ENCODE results near the gene ZNF547.
"Not testable (repeated sequence)": the region's sequence is repeated elsewhere in the genome, so short reads cannot be mapped to it uniquely, and the experiment has no call there.

The ZNF547 gene

DNA sequence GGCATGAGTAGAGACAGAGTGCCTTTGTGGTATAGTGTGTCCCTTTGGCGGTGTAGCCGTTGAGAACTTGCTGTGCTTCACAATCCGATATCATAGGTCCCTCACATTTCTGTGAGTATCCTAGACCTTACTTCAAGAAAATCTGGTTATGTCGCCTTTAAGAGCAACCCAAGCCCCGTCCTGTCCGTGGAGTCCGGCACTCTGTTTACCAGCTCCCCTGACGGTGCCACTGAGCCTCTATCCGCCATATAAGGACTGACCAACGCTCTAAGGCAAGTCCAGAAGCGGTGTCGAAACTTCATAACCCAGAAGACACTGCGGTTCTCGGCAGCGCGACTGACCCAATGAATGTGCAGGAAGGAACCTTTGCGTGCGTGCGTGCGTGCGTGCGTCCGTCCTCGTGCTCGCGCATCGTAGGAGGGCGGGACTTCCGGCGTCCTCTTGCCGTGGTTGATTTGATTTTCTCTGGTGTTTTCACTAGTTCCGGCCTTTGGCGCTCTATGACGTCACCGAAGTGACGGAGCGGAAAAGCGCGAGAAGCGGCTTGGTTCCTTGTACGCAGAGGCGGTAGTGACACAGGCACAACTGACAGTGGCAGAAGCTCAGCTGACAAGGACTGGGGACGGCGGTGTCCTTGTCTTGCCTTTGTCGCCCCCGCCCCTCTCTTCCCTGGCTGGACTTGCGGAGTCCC lies at the start of gene ZNF547, which contains the start of gene TRAPPC2B:
Gene ZNF547, plus strand, starts transcription at position 555 of the 691 bp plus-strand sequence. CDS start 5,005 bp downstream, outside the sequence.
Gene TRAPPC2B, plus strand, starts transcription at position 555 of the 691 bp plus-strand sequence. CDS start 1,283 bp downstream, outside the sequence.
- DNase-seq: peak; percentile 99

- no peak for DNase-seq
Observed at GRCh38 chr19:57314146-57314545, 49.2 kb upstream of the ZNF547 start.

DNA sequence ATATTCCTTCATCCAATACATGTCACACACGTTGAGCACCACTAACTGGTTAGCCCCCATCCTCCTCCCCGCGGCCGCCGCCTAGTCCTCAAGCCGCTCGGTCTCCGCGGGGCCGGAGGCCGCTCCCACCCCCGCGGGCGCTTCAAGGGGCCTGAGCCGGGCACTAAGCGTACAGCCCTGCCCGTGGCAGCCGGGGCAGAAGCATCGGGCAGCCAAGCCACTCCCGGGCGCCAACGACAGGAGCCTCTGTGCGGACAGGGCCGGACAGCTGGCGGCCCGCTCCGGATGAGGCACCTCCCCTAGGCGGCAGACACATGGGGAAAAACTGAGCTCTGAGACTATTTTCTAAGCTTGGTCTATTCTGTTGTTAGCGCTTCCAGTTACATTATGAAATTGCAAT lies 45.8 kb upstream of the ZNF547 start:
- DNase-seq: no peak

DNA sequence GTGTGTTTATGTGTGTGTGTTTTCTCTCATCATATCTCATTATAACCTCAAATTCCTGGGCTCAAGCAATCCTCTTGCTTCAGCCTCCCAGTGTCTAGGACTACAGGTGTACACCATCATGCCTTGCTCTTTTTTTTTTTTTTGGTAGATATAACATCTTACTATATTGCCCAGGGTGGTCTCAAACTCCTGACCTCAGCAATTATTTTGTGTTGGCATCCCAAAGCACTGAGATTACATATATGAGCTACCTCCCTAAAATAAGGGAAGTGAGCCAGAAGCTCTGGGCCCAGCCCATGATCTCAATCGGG lies 43.5 kb upstream of the ZNF547 start:
- DNase-seq: no peak

- DNase-seq: peak; percentile 94
Observed at GRCh38 chr19:57320180-57321084, 42.9 kb upstream of the ZNF547 start, which contains the start of gene ZNF543. Gene ZNF543, plus strand, starts transcription at chr19:57320472. Its CDS starts 382 bp downstream, at chr19:57320854.

- no peak for DNase-seq
Observed at GRCh38 chr19:57321116-57321515, 42.2 kb upstream of the ZNF547 start.

DNA sequence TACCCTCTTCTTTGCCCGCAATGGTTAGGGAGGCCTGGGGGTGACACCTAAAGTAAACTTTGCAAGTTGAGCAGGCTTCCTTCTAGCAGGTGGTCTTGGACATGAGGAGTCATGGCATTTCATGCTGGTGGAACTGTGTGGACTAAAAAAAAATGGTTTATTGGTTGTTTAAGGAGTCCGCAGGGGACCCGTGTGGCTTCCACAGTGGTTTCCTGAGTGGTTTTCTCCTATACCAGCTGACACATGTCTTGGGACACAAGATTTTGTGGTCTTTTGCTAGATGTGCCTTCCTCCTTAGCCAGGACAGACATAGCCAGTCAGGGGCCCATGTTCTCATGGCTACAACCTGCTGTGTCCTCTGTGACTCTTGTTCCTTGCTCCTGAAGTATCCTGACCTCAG lies 41.6 kb upstream of the ZNF547 start:
- DNase-seq: no peak

DNA sequence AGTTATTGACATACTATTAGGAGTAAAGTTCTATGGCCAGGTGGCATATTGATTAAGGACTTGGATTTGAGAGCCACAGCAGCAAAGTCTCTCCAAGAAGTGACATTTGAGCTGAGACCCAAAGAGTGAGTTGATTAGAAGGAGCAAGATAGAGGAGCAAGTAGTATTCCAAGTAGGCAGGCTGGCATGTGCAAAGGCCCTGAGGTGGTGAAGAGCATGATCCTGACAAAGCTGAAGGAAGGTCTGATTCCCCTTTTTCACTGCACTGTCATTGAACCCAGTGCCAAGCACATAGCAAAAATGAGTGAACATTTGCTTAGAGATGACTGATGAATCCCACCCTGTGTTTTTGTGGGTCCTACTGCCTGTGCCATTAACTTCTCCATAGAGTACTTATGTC lies 38.4 kb upstream of the ZNF547 start:
- no peak for DNase-seq

DNA sequence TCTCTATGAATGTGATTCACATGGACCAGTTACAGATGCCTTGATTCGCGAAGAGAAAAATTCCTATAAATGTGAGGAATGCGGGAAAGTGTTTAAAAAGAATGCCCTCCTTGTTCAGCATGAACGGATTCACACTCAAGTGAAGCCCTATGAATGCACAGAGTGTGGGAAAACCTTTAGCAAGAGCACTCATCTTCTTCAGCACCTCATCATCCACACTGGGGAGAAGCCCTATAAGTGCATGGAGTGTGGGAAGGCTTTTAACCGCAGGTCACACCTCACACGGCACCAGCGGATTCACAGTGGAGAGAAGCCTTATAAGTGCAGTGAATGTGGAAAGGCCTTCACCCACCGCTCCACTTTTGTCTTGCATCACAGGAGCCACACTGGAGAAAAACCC lies 35.4 kb upstream of the ZNF547 start:
- no peak for DNase-seq

GRCh38 chr19:57334191-57334590 lies 29.2 kb upstream of the ZNF547 start:
- no peak for DNase-seq

DNA sequence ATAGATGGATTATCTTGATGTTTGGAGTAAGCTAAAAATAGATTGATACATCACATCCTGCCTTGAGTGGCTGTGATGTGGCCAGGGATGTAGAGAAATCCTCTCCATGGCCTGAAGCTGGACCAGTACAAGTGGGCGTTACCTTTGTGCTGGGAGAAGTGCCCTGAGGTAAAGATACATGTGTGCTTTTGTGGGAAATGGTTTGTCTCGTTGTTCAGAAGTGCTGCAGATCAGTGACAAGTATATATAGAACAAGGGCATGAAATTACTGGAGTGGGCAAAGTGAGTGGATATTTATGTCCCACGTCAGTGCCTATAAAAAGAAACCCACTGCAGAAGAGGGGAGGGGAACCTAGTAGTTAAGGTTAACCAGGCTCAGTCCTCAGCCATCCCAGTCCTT lies 24.5 kb upstream of the ZNF547 start:
- DNase-seq: no peak

DNA sequence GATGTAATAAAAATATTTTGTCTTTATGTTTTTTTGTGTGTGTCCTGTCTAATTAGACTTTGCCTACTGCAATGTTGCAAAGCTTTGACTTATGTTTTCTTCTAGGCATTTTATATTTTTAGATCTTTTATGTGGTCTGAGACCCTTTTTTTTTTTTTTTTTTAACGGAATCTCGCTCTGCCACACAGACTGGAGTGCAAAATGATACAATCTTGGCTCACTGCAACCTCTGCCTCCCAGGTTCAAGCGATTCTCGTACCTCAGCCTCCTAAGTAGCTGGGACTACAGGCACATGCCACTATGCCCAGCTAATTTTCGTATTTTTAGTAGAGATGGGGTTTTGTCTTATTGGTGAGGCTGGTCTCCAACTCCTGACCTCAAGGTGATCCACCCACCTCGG lies 20.8 kb upstream of the ZNF547 start:
- DNase-seq: no peak

DNA sequence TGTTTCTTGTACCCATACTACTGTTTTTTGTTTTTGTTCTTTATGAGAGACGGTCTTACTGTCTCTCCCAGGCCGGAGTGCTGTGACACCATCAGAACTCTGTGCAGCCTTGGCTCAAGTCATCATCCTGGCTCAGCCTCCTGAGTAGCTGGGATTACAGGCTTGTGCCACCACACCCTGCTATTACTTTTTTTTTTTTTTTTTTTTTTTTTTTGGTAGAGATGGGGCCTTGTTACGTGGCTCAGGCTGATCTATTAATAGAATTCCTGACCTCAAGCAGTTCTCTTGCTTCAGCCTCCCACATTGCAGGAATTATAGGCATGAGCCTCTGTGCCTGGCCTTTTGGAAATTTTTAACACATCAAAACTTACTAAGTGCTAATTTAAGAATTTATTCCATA lies 15.2 kb upstream of the ZNF547 start:
- DNase-seq: no peak

GRCh38 chr19:57350877-57351805 lies 12.2 kb upstream of the ZNF547 start, which contains the start of gene ZNF304:
Gene ZNF304, plus strand, starts transcription at chr19:57351271. Its CDS starts 394 bp downstream, at chr19:57351665.
- peak; percentile 88 for DNase-seq

- DNase-seq: no peak
Observed at GRCh38 chr19:57351867-57352266, 11.5 kb upstream of the ZNF547 start.

GRCh38 chr19:57355916-57356315 lies 7.4 kb upstream of the ZNF547 start:
- no peak for DNase-seq

DNA sequence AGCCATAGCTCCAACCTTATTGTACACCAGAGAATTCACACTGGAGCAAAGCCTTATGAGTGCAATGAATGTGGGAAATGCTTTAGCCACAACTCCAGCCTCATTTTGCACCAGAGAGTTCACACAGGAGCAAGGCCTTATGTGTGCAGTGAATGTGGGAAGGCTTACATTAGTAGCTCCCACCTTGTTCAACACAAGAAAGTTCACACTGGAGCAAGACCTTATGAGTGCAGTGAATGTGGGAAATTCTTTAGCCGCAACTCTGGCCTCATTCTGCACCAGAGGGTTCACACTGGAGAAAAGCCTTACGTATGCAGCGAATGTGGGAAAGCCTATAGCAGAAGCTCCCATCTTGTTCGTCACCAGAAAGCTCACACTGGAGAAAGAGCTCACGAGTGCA lies 5.9 kb upstream of the ZNF547 start:
- DNase-seq: no peak

GRCh38 chr19:57359300-57359699 lies 4.1 kb upstream of the ZNF547 start:
- DNase-seq: no peak

DNA sequence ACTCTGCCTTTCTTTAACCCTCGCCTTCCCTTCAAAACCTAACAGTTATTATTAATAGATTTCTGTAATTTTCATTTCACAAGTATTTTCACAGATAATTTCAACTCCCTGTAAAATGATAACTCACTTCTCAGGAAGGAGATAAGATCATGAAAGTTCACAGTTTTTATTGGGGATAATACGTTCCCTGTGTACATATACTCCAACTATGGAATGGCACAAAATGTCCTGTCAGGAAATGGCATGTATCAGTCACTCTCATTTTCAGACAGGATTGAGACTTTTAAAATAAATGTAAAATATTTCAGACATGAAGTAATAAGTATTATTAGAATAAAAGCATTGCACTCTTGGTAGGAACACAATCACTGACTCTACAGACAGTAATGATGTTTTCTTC lies 932 bp upstream of the ZNF547 start:
- DNase-seq: no peak

- DNase-seq: no peak
Observed at GRCh38 chr19:57363688-57364181, 384 bp downstream of the ZNF547 start.

GRCh38 chr19:57366776-57367175 lies 3.4 kb downstream of the ZNF547 start:
- no peak for DNase-seq

DNA sequence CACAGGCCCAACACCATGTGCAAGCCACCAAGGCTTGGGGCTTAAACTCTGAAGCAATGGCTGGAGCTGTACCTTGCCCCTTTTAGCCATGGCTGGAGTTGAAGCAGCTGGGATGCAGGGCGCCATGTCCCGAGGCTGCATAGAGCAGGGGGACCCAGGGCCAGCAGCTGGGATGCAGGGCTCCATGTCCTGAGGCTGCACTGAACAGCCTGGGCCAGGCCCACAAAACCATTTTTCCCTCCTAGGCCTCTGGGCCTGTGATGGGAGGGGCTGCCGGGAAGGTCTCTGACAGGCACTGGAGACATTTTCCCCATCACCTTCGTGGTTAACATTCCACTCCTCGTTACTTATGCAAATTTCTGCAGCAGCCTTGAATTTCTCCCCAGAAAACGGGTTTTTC lies 10.8 kb downstream of the ZNF547 start:
- no peak for DNase-seq

- not testable (repeated sequence) for DNase-seq
Observed at GRCh38 chr19:57374647-57375046, 11.3 kb downstream of the ZNF547 start.
